Naive thymus-derived CD8-positive, alpha-beta T cell (primary cell): ENCODE measurements around the gene ASCL1. TPM values are rescaled to one million over a fixed set of nuclear protein-coding genes. Genes with fewer than 3 reads are reported as not detected.

ENCODE experiments used
- ATAC-seq, 2 donors: fragments of 150-1000 bp; cut with Tn5 transposase in 1 of 2; sonication (Bioruptor Pico), chemical (Tn5 transposase) in 1 of 2; 1 replicate in 1 of 2; 2 replicates in 1 of 2; pipeline ENCODE4 v1.10.0; 2021; ENCODE audit warnings: mild to moderate bottlenecking in 2 of 2, moderate library complexity in 2 of 2
- POLR2A ChIA-PET: fragments of 350-600 bp; sonication (Branson Sonifier 250); formaldehyde crosslinking; loops from one replicate; lab custom pipeline; 2021; ENCODE audit warnings: antibody characterized with exemption; lab: Charles Lee
- DNase-seq, 10 donors: peaks; one replicate each; pipeline versions ENCODE4 v3.0.0 to v3.0.0-alpha.2; 2020 to 2022
- H3K27ac Mint-ChIP-seq, 10 donors: one replicate each; pipeline ENCODE4 v1.8.0; 2020 to 2022; ENCODE audit warnings: mild to moderate bottlenecking in 10 of 10, mixed read lengths in 10 of 10, moderate library complexity in 4 of 10, inconsistent platforms in 1 of 10
- H3K27me3 Mint-ChIP-seq, 5 donors: one replicate each; pipeline ENCODE4 v1.8.0; 2021 to 2022; ENCODE audit warnings: mixed read lengths in 5 of 5
- H3K36me3 Mint-ChIP-seq, 3 donors: one replicate each; pipeline ENCODE4 v1.8.0; 2020 to 2022; ENCODE audit warnings: mixed read lengths in 3 of 3, mild to moderate bottlenecking in 2 of 3, inconsistent platforms in 1 of 3
- H3K4me1 Mint-ChIP-seq, 4 donors: one replicate each; pipeline ENCODE4 v1.8.0; 2021 to 2022; ENCODE audit warnings: mixed read lengths in 4 of 4
- H3K4me3 Mint-ChIP-seq, 10 donors: one replicate each; pipeline ENCODE4 v1.8.0; 2020 to 2022; ENCODE audit warnings: mild to moderate bottlenecking in 10 of 10, mixed read lengths in 10 of 10, moderate library complexity in 6 of 10, inconsistent platforms in 1 of 10
- H3K9me3 Mint-ChIP-seq, 9 donors: one replicate each; pipeline ENCODE4 v1.8.0; 2020 to 2022; ENCODE audit warnings: mixed read lengths in 9 of 9, mild to moderate bottlenecking in 3 of 9, inconsistent platforms in 1 of 9, moderate library complexity in 1 of 9
- polyA plus RNA-seq, 3 donors: library from polyadenylated mRNA; unstranded; fragments of 300-500 nt; fragmentation: Illumina TruSeq; gene quantifications; one replicate each; pipeline ENCODE4 v1.2.3, GENCODE V29; 2021
- total RNA-seq, 8 experiments: library from RNA in 2 of 8; stranded (reverse) in 2 of 8; gene quantifications; one replicate each; pipeline ENCODE4 v1.2.3 and lab custom pipeline; 2021 to 2026

The ASCL1 gene
- total and polyA plus RNA-seq, 5 experiments from 2014 or later: not detected

DNA sequence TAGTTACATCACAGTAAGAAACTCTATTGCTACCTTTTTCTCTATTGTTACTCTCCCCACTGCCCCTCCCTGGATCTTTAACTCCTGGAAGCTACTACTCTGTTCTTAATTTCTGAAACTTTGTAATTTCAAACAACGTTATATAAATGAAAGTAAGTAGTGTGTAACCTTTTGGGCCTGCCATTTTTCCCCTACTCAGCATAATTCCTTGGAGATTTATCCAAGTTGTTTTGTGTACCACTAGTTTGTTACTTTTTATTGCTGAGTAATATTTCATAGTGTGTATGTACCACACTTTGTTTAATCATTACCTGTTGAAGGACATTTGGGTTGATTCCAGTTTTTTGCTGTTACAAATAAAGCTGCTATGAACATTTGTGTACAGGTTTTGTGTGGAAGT is 37.9 kb downstream of the ASCL1 start:
- H3K36me3 Mint-ChIP-seq: peaks cover 0 to 9% (median 4%) of the 10 kb centered on the region in 3 donors
- POLR2A ChIA-PET: no interaction called here

More for the DNA sequence above, 37.9 kb downstream of the ASCL1 start:
- H3K4me1 Mint-ChIP-seq: peaks cover 0 to 6% (median 5%) of the 10 kb centered on the region in 4 donors
- DNase-seq (no peak), ATAC-seq (no peak)
- H3K27ac Mint-ChIP-seq: no peak overlapping the region
- no peak overlapping the region for H3K4me3 Mint-ChIP-seq
- peaks cover 2 to 9% (median 4%) of the 10 kb centered on the region in 5 donors for H3K27me3 Mint-ChIP-seq
- peaks cover 0 to 33% (median 11%) of the 10 kb centered on the region in 9 donors for H3K9me3 Mint-ChIP-seq

Other genes with a start within 250 kb of the ASCL1 start
- gene PAH, start 40.4 kb upstream of the ASCL1 start, total RNA-seq: under 1 TPM in 1 of 2 experiments, not detected in 1; 0.25 TPM
- gene PAH, start 40.4 kb upstream of the ASCL1 start, polyA plus RNA-seq: not detected